ENCODE data around the gene EYS.

The EYS gene

DNA sequence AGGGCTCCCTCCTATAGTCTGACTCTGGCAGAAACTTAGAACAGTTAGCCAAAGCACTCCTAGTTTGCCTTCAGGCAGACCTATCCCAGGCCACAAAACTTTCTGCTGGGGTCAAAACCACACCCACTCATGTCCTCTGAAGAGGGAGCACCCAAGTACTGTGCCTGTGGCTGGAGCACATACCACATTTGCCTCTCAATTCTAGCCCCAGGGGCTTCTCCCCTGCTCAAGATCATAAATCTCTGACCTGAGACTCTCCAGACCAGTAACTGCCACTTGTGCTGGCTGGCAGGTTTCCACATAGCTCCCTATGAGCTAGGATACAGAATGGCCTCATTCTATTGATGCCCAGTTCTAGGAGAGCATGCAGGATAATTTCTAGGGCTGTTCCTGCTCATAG, 781.0 kb downstream of the EYS start:
- Histone ChIP-seq H3K4me3 (ENCODE audit: low read depth, low read length) (no peak overlapping the region), H3K9me3 (ENCODE audit: control insufficient read depth, low read length) (no peaks in the 10 kb centered on the region), H2AFZ (no peak overlapping the region), H3K4me1 (no peaks in the 10 kb centered on the region), H3K9ac (no peak overlapping the region), H3K36me3 (ENCODE audit: control insufficient read depth, insufficient read depth, low read length) (no peaks in the 10 kb centered on the region), H3K79me2 (no peaks in the 10 kb centered on the region), H3K27me3 (ENCODE audit: control insufficient read depth, insufficient read depth, low read length) (no peaks in the 10 kb centered on the region), H3K27ac (no peak overlapping the region), H3K4me2 (ENCODE audit: low read length) (no peak overlapping the region)
- TF ChIP-seq, protein P1, sequence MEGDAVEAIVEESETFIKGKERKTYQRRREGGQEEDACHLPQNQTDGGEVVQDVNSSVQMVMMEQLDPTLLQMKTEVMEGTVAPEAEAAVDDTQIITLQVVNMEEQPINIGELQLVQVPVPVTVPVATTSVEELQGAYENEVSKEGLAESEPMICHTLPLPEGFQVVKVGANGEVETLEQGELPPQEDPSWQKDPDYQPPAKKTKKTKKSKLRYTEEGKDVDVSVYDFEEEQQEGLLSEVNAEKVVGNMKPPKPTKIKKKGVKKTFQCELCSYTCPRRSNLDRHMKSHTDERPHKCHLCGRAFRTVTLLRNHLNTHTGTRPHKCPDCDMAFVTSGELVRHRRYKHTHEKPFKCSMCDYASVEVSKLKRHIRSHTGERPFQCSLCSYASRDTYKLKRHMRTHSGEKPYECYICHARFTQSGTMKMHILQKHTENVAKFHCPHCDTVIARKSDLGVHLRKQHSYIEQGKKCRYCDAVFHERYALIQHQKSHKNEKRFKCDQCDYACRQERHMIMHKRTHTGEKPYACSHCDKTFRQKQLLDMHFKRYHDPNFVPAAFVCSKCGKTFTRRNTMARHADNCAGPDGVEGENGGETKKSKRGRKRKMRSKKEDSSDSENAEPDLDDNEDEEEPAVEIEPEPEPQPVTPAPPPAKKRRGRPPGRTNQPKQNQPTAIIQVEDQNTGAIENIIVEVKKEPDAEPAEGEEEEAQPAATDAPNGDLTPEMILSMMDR (IDR thresholded peaks at IDR 0.05): no peak

DNA sequence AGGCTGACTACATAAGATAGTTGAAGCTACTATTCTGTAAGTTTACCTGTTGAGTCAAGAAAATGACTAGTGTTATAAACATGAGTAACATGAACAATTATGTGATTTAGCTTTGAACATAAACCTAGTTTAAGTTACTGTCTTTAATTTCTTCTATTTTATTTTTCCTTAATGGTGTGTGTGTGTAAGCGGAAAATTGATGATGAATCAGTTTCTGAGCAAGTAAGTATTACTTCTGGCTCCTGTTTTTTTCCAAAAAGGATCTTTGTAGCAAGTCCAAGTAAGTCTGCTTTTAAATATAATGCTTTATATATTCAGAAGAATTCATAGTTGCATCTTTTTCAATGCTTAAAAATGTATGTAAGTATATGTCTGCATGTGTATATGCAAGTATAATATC, 786.8 kb downstream of the EYS start:
- H3K4me2 ChIP-seq (ENCODE audit: low read length): no peak overlapping the region
- H3K4me3 ChIP-seq (ENCODE audit: low read depth, low read length): no peak overlapping the region
- H3K27me3 ChIP-seq (ENCODE audit: control insufficient read depth, insufficient read depth, low read length): no peaks in the 10 kb centered on the region
- H2AFZ ChIP-seq: no peak overlapping the region
- no peaks in the 10 kb centered on the region for H3K4me1 ChIP-seq
- H3K79me2 ChIP-seq: no peaks in the 10 kb centered on the region
- no peaks in the 10 kb centered on the region for H3K36me3 ChIP-seq (ENCODE audit: control insufficient read depth, insufficient read depth, low read length)
- no peak overlapping the region for H3K27ac ChIP-seq
- H3K9ac ChIP-seq: no peak overlapping the region
- H3K9me3 ChIP-seq (ENCODE audit: control insufficient read depth, low read length): no peaks in the 10 kb centered on the region
- TF ChIP-seq, protein P1 (IDR thresholded peaks at IDR 0.05): no peak

DNA sequence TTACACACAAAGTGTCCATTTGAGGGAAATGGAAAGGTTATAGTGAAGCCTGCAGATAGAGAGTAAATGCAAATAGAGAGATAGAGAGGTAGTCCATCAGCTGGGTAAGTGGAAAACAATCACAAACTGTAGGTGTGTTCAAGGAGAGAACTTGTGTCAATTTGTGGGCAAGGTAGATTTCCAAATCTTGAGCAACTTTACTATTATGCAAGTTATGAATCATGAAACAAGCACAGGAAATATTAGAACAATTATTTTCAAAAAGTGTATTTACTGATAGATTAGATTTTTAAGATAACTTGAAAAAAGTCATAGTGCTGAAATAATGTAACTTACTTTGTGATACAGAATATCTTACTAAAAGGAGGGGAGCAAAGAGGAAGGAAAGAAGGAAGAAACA, 792.9 kb downstream of the EYS start:
- H3K4me1 ChIP-seq: no peaks in the 10 kb centered on the region
- no peaks in the 10 kb centered on the region for H3K9me3 ChIP-seq (ENCODE audit: control insufficient read depth, low read length)
- H3K27me3 ChIP-seq (ENCODE audit: control insufficient read depth, insufficient read depth, low read length): no peaks in the 10 kb centered on the region
- no peak overlapping the region for H3K9ac ChIP-seq
- no peaks in the 10 kb centered on the region for H3K79me2 ChIP-seq
- H2AFZ ChIP-seq: no peak overlapping the region
- H3K36me3 ChIP-seq (ENCODE audit: control insufficient read depth, insufficient read depth, low read length): no peaks in the 10 kb centered on the region
- H3K4me2 ChIP-seq (ENCODE audit: low read length): no peak overlapping the region
- TF ChIP-seq, protein P1 (IDR thresholded peaks at IDR 0.05): no peak
- no peak overlapping the region for H3K4me3 ChIP-seq (ENCODE audit: low read depth, low read length)
- no peak overlapping the region for H3K27ac ChIP-seq

DNA sequence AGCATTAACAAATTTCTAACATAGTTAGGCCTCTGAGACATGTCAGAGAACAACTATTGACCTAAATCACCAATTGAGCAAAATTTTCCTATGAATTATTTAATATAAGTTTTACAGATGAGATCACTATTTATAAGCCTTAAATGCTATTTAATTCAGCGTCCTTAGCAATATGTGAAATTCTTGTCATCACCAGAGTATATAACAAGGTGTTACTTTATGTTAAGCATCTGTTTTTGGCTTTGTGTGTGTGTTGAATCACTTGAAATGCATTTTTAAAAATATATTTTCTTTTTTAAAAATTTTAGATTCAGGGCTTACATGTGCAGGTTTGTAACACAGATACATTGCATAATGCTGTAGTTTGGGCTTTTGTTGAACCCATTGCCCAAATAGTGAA, 794.1 kb downstream of the EYS start:
- Histone ChIP-seq H3K9me3 (ENCODE audit: control insufficient read depth, low read length) (no peaks in the 10 kb centered on the region), H2AFZ (no peak overlapping the region), H3K27me3 (ENCODE audit: control insufficient read depth, insufficient read depth, low read length) (no peaks in the 10 kb centered on the region), H3K27ac (no peak overlapping the region), H3K4me2 (ENCODE audit: low read length) (no peak overlapping the region), H3K9ac (no peak overlapping the region), H3K79me2 (no peaks in the 10 kb centered on the region), H3K36me3 (ENCODE audit: control insufficient read depth, insufficient read depth, low read length) (no peaks in the 10 kb centered on the region), H3K4me1 (no peaks in the 10 kb centered on the region), H3K4me3 (ENCODE audit: low read depth, low read length) (no peak overlapping the region)
- TF ChIP-seq, protein P1 (IDR thresholded peaks at IDR 0.05): no peak

DNA sequence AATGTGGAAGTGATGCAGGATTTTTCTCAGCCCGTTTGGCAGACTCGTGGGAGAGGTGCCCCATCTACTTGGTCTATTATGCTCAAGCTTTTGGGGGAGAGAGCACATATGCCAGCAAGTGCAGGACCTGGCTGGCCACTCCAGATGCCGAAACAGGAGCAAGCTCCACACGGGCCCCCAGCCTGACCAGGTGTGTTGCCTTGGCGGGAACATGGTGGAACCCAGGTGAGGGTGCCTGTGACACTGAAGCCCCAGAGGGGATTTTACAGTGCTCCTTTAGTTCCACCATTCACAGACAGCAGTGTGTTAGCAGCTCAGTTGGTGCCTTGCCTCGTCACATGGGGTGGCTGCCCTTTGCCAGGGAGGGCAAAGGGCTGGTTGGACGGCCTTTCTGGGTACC, 798.9 kb downstream of the EYS start:
- Histone ChIP-seq H3K79me2 (no peaks in the 10 kb centered on the region), H3K27ac (no peak overlapping the region), H3K4me1 (no peaks in the 10 kb centered on the region), H3K9me3 (ENCODE audit: control insufficient read depth, low read length) (no peaks in the 10 kb centered on the region), H3K27me3 (ENCODE audit: control insufficient read depth, insufficient read depth, low read length) (no peaks in the 10 kb centered on the region), H3K36me3 (ENCODE audit: control insufficient read depth, insufficient read depth, low read length) (no peaks in the 10 kb centered on the region), H3K4me2 (ENCODE audit: low read length) (no peak overlapping the region), H3K4me3 (ENCODE audit: low read depth, low read length) (no peak overlapping the region), H2AFZ (no peak overlapping the region), H3K9ac (no peak overlapping the region)
- TF ChIP-seq, protein P1 (IDR thresholded peaks at IDR 0.05): no peak

All from parathyroid adenoma (tissue), 2 donors.